Sigmoid colon (tissue), 4 donors: ENCODE results near the gene KCNIP1.

Experiments used
- CTCF ChIP-seq, 4 experiments: fragments of 450-650 bp in 3 of 4; fragments of 200-600 bp in 1 of 4; IDR thresholded peaks; one replicate each; pipeline ENCODE4 v1.5.1; 2016 to 2019; ENCODE audit warnings: antibody characterized with exemption in 4 of 4, mild to moderate bottlenecking in 3 of 4, moderate library complexity in 2 of 4
- EP300 ChIP-seq, 4 donors: sonication (generic); formaldehyde crosslinking; IDR thresholded peaks; one replicate each; pipeline ENCODE4 v1.6.1; 2017; ENCODE audit warnings: antibody characterized with exemption in 4 of 4
- POLR2A ChIP-seq, 2 donors: fragments of 450-650 bp; IDR thresholded peaks; one replicate each; pipeline ENCODE4 v1.6.1; 2016; ENCODE audit warnings: antibody characterized with exemption in 2 of 2, mild to moderate bottlenecking in 2 of 2, moderate library complexity in 2 of 2
- POLR2AphosphoS5 ChIP-seq, 4 donors: sonication (generic); formaldehyde crosslinking; IDR thresholded peaks; one replicate each; pipeline ENCODE4 v1.6.1; 2017; ENCODE audit warnings: antibody characterized with exemption in 4 of 4

DNA sequence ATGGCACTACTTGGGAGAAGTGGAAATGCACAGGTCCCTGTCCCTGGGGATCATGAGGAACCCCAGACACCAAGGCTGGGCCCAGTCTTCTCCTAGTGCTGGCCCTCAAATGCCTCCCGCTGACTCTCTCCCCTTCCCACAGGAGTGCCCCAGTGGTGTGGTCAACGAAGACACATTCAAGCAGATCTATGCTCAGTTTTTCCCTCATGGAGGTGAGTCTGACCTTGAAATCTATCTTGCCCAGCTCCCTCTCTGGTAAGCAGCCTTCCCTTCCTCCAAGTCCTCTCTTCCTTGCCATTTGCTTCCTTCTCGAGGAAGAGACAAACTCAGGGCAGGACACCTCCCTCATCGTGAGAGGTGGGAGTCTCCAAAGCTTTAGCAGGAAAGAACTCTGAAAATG is 216.4 kb downstream of the KCNIP1 start:
- no peak for TF ChIP-seq CTCF (IDR thresholded peaks at IDR 0.05)
- TF ChIP-seq POLR2A (IDR thresholded peaks at IDR 0.05): no peak
- TF ChIP-seq POLR2AphosphoS5 (IDR thresholded peaks at IDR 0.05): no peak
- no peak for TF ChIP-seq EP300 (IDR thresholded peaks at IDR 0.05)
